HuH-7 (cell line): ENCODE results near the gene TENM4.

Source experiments
- DNase-seq: peaks from one replicate; pipeline ENCODE4 v3.0.0; 2011; ENCODE audit warnings: low spot score

TENM4 gene

DNA sequence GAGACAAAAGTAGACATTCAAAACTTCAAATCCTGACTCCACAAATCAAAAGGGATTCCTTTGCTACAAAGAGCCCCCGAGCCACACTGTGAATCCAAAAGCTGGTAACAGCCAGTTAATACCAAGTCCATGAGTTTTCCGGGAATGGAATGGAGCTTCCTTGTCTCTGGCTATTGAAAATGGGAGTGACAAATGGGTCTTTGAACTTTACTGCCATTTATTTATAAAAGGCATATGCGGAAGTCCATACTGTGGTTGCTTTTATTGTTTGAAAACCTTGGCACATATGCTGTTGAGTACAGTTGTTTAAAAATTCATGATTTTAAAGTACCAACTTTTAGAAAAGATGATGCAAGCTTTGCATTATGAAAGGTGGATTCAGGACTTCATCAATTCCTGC, 659.9 kb downstream of the TENM4 start:
- no peak for DNase-seq

GRCh38 chr11:78773492-78773891, 667.3 kb downstream of the TENM4 start:
- no peak for DNase-seq

- no peak for DNase-seq
Observed at GRCh38 chr11:78773077-78773476, 667.8 kb downstream of the TENM4 start.

DNA sequence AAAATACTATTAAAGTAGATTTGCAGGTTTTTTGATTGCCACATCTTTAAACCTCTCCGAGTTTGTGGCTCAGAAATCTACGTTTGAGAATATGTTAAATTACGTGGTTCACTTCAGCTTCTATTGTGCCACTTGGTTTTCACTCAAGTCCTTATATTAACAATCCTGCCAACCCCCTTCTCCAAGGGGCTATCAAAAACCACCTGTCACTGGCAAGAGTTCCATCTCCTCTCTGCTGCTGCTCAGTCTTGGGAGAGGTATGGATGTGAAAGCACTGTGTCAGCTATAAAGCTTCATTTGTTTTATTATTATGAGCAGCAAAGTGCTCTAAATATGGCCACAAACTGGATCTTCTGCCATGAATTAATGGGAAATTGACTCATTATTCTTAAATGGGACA, 668.6 kb downstream of the TENM4 start:
- no peak for DNase-seq

DNA sequence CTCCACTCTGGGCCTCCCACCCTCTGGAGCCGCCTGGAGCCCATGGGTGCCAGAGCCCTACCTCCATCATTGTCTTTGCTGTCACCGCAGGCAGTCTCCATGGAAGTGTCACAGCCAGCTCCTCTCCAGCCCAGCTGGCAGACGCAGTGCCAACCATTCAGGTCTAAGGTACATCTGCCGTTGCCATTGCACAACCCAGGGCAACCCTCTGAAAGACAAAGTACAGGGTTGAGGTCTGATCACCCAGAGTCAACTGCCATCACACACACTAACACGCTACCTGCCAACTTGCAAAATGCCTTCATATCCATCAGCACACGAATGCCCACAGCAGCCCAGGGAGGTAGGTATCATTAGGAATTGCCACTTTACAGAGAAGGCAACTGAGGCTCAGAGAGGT, 669.9 kb downstream of the TENM4 start:
- no peak for DNase-seq

DNA sequence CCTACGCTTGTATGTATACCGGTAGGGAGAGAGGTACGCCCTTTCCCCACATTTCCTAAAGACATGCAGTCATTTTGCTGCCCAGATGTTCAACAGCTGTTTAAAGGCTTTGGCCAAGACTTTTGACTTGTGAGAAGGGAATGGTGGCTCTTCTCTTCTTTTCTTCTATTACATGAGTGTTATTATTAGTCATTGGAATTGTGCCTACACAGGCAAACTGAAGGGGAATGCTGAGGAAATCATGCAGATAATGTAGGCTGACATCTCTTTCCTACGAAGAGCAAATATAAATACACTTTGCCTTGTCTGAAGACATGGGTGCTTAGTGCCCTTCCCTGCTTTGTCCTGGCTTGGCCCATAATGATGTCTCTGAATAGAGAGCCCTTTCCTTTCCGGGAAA, 671.9 kb downstream of the TENM4 start:
- no peak for DNase-seq

DNA sequence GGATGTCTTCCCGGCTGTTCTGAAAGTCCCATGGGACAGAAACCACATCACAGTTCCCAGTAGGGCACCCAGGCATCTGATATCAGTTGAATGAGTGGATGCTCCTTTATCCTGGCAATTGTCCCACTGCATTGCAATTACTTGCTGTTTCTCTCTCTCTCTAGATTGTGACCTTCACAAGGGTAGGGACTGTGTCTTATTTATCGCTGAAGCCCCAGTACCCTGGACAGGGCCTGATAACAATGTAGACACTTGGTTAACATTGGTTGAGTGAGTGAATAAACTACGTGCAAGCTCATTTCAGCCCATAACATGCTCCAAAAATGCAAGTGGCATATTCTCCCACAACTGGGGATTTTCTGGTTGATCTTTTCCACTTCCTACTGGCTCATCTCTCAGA, 672.5 kb downstream of the TENM4 start:
- no peak for DNase-seq

GRCh38 chr11:78767027-78767932, 673.5 kb downstream of the TENM4 start:
- no peak for DNase-seq

DNA sequence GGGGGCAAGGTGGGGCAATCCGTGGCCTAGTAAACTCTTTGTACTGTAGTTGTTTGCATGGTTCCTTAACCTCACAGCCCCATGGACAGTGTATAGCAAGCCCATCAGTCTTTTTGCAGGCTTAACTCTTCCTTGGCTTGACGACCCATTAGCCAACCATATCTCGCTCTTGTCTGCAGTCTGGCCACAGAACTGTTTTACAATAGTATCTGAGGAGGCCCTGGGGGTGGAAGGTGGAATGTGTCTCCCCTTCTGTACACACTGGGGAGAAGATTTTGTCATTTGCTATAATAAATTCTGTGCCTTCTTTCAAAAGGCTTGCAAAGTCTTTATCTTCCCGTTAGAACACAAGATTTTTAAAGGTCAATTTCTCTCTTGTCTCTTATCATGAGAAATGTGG, 675.9 kb downstream of the TENM4 start:
- no peak for DNase-seq

- DNase-seq: no peak
Observed at GRCh38 chr11:78763664-78764063, 677.2 kb downstream of the TENM4 start.

- DNase-seq: no peak
Observed at GRCh38 chr11:78762105-78762504, 678.7 kb downstream of the TENM4 start.

GRCh38 chr11:78759071-78759470, 681.8 kb downstream of the TENM4 start:
- no peak for DNase-seq

DNA sequence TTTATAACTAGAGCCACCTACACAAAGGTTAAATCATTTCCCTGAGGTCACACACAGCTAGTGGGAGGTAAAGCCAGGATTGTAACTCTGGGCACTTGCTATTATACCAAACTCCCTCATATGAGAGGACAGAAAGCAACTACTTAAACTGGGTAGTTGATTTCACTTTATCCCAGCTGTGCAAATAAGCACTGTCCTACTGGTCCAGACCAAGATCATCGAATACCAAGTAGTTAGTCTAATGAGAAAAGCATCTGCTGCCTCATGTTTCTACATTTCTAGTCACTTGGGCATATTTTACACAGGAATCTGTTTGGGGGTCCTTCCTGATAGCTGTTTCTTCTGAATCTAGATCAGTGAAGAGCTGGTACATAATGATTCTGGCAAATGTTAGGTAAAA, 687.5 kb downstream of the TENM4 start:
- no peak for DNase-seq

GRCh38 chr11:78752494-78752893, 688.3 kb downstream of the TENM4 start:
- DNase-seq: no peak

DNA sequence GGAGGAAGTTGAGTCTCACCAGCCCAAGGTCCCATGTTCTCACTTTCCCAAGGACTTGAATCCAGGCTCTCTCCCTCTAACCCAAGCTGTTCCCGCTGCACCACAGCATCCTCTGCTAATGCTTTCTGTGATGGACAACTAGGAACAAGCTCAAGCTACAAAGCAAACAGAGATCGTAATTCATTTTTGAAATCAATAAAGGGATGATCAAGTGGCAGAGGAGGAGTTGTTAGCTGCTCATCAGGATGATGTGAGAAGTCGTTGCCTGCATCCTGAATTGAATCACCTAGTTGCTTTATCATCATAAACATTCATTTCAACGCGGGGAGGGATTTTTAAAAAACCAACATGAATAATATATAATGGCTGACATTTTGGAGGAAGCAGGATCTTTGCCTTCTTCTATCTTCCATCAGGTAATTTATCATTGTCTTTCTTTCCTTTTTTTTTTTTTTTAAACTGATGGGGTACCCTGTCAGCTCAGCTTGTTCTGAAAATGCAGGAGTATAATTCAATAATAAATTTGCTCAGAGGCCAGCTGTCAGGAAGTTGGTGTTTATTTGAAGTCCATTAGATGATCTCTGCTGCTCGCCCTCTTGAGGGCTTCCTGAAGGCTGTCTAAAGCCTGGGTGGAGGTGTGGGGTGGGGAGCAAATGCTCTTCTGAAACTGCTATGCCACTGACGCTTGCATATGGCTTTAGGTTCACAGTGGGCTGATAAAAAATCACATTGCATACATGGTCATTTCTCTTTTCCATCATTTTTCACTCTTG, 691.7 kb downstream of the TENM4 start:
- DNase-seq: no peak

GRCh38 chr11:78744949-78745348, 695.9 kb downstream of the TENM4 start:
- no peak for DNase-seq

DNA sequence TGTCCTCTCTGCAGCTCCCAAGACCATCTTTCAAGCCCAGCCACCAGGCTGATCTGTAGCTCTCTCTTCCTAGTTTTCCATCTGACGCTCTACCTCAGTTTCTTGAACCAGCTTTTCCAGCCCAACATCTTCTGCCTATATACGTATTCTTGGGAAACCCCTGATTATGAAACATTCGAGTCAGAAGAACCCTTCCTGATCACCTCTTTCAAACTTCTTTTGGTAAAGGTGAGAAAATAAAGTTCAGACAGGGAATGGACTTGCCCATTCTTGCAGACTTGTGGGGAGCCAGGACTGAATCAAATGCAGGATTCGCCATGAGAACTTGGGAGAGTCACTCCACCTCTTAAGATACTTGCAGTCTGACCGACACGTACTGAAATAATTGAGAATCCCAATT, 696.6 kb downstream of the TENM4 start:
- no peak for DNase-seq

GRCh38 chr11:78742430-78742829, 698.4 kb downstream of the TENM4 start:
- no peak for DNase-seq

- DNase-seq: no peak
Observed at GRCh38 chr11:78741741-78742140, 699.1 kb downstream of the TENM4 start.

DNA sequence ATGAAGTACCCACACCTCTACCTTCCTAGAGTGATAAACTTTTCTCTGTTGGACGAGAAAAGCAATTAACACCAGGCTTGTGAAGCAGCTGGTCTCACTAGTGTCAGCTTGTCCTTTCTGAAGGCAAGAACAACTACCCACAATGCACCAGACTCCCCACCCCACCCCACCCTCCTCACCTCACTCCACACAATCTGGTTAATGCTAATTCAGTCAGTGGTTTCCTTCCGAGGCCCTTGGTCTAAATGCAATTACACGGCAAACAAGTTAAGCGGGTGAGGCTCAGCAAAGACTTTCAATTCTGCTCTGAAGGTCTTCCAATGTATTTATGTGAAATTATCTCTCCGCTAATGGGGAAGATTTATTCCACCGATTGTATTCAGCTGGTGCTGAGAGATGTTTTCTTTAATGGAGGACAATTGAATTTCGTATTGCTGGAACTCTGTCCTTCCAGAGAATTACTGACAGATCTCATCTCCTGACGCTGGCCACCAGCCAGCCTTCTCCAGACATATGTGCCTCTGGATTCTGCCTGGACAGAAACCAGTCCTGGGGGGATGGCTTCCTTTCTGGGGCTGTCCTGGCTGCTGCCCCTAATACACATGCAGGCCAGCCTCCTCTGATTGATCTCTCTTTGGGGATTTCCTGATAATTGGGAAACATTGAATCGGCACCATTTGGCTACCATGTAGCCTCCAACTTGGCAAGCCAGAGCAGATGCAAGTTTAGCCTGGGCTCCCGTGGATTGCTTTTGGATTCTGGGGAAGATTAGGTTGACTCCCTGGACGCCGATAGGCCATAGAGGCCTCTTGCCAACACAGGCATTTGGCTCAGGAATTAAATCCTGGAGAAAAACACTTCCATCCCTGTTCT, 700.4 kb downstream of the TENM4 start:
- DNase-seq: no peak

GRCh38 chr11:78737891-78738290, 702.9 kb downstream of the TENM4 start:
- no peak for DNase-seq

- DNase-seq: no peak
Observed at GRCh38 chr11:78737301-78737700, 703.5 kb downstream of the TENM4 start.
